K562 (cell line): Measurements from ENCODE around the gene WDR45. TPM values are rescaled to one million over a fixed set of nuclear protein-coding genes. Genes with fewer than 3 reads are reported as not detected.
A peak's percentile ranks its signal among the peaks of the same experiment; 100 is the strongest.

ENCODE experiments used
- ATAC-seq: fragments of 200-7000 bp; cut with Tn5 transposase; 3 replicates; pipeline ENCODE4 v1.9.1; 2020; ENCODE audit warnings: moderate library complexity
- BruUV-seq: library from RNA; stranded (reverse); fragments of 400-500 nt; replicated peaks from 2 replicates; lab custom pipeline; 2021; lab: Mats Ljungman, UMichigan
- CTCF ChIA-PET: fragments of 300-600 bp; formaldehyde crosslinking; extraction: SDS; loops from one replicate; lab custom pipeline; 2021; ENCODE audit warnings: low intra/inter-chr PET ratio; lab: Yijun Ruan, JAX
- POLR2A ChIA-PET: fragments of 300-600, 350-650 bp; sonication (Branson Sonifier 250); formaldehyde crosslinking; extraction: SDS; loops from one replicate; lab custom pipeline; 2021; ENCODE audit warnings: antibody characterized with exemption, inconsistent platforms; lab: Yijun Ruan, JAX
- DNase-seq, 4 experiments: peaks; one replicate each; pipeline versions ENCODE4 v3.0.0 to v3.0.0-alpha.2; 2011 to 2018; ENCODE audit warnings: low spot score in 3 of 4, mixed read lengths in 3 of 4; ENCODE audit errors: extremely low read depth in 1 of 4
- FAIRE-seq: peaks from 2 replicates; lab custom pipeline; 2011; peaks lifted over from hg19 to GRCh38; lab: Jason Lieb, UNC
- H2AFZ ChIP-seq: 2 replicates; pipeline ENCODE4 v1.6.0; 2011; ENCODE audit warnings: low read depth, low read length, control low read depth, inconsistent platforms
- H3K27ac ChIP-seq: fragments of 200-600 bp; 3 replicates; pipeline ENCODE4 v1.8.0; 2011; ENCODE audit warnings: low read depth, mild to moderate bottlenecking, control low read depth, inconsistent platforms, low read length, moderate library complexity, mixed read lengths; ENCODE audit errors: extremely low read depth
- H3K27me3 ChIP-seq, 2 experiments: fragments of 300-600 bp in 1 of 2; 2 replicates in 1 of 2; 3 replicates in 1 of 2; pipeline versions ENCODE4 v1.6.0 to v1.8.0; 2011; ENCODE audit warnings: inconsistent platforms in 2 of 2, low read length in 2 of 2, mild to moderate bottlenecking in 1 of 2, mixed read lengths in 1 of 2, moderate library complexity in 1 of 2; ENCODE audit not compliant: control insufficient read depth in 2 of 2, insufficient read depth in 2 of 2
- H3K36me3 ChIP-seq: fragments of 300-600 bp; 3 replicates; pipeline ENCODE4 v1.8.0; 2011; ENCODE audit warnings: mild to moderate bottlenecking, low read length, inconsistent platforms; ENCODE audit not compliant: control insufficient read depth, insufficient read depth
- H3K4me1 ChIP-seq, 2 experiments: fragments of 200-600 bp in 1 of 2; replicated peaks in 1 of 2; 2 replicates in 1 of 2; 3 replicates in 1 of 2; pipeline versions ENCODE4 v1.5.1 to v1.8.0; 2011; ENCODE audit warnings: inconsistent platforms in 2 of 2, low read length in 2 of 2, mild to moderate bottlenecking in 1 of 2, mixed read lengths in 1 of 2, moderate library complexity in 1 of 2; ENCODE audit not compliant: control insufficient read depth in 2 of 2, insufficient read depth in 2 of 2
- H3K4me2 ChIP-seq: 2 replicates; pipeline ENCODE4 v1.6.1; 2011; ENCODE audit warnings: low read length, control low read depth, inconsistent platforms, mixed read lengths; ENCODE audit not compliant: insufficient read depth
- H3K4me3 ChIP-seq: fragments of 200-600 bp; sonication (generic), shearing (Covaris generic); 2 replicates; pipeline ENCODE4 v1.5.1; 2016; ENCODE audit warnings: control low read depth, inconsistent platforms
- H3K79me2 ChIP-seq: fragments of 200-600 bp; 3 replicates; pipeline ENCODE4 v1.8.0; 2011; ENCODE audit warnings: low read length, inconsistent platforms; ENCODE audit not compliant: control insufficient read depth, insufficient read depth
- H3K9ac ChIP-seq, 2 experiments: 2 replicates each; pipeline versions ENCODE4 v1.6.0 to v1.6.1; 2011; ENCODE audit warnings: low read depth in 2 of 2, low read length in 2 of 2, control low read depth in 1 of 2, inconsistent platforms in 1 of 2, mild to moderate bottlenecking in 1 of 2, mixed read lengths in 1 of 2; ENCODE audit not compliant: insufficient read depth in 1 of 2
- H3K9me1 ChIP-seq: one replicate; pipeline ENCODE4 v1.6.0; 2011; ENCODE audit warnings: inconsistent platforms, mild to moderate bottlenecking, low read length, moderate library complexity; ENCODE audit not compliant: control insufficient read depth, insufficient read depth
- H3K9me3 ChIP-seq: replicated peaks from 2 replicates; pipeline ENCODE4 v1.5.1; 2011; ENCODE audit warnings: low read depth, low read length, inconsistent platforms; ENCODE audit not compliant: control insufficient read depth, insufficient read depth
- H4K20me1 ChIP-seq: replicated peaks from 2 replicates; pipeline ENCODE4 v1.6.1; 2011; ENCODE audit warnings: low read length, inconsistent platforms, mixed read lengths; ENCODE audit not compliant: control insufficient read depth, insufficient read depth
- FOS ChIP-seq: IDR thresholded peaks from 3 replicates; pipeline ENCODE4 v1.6.1; 2011; ENCODE audit not compliant: insufficient read length; ENCODE audit errors: extremely low read depth
- NCOA2 ChIP-seq, 2 experiments: fragments of 450-650 bp; IDR thresholded peaks; 2 replicates each; pipeline ENCODE4 v1.6.1; 2018; ENCODE audit warnings: mild to moderate bottlenecking in 2 of 2, moderate library complexity in 1 of 2; ENCODE audit not compliant: partially characterized antibody in 2 of 2
- PRDM10 ChIP-seq: fragments of 450-650 bp; IDR thresholded peaks from 2 replicates; pipeline ENCODE4 v1.6.1; 2018; ENCODE audit not compliant: partially characterized antibody
- RBFOX2 ChIP-seq: fragments of 200-400 bp; formaldehyde crosslinking; IDR thresholded peaks from 2 replicates; pipeline ENCODE4 v1.6.1; 2017; ENCODE audit warnings: low read depth, mild to moderate bottlenecking, low read length, moderate library complexity
- SP1 ChIP-seq: sonication (generic); formaldehyde crosslinking; IDR thresholded peaks from 2 replicates; pipeline ENCODE4 v1.8.1; 2022; ENCODE audit warnings: mild to moderate bottlenecking, missing genetic modification reagents
- UBTF ChIP-seq, 2 experiments: IDR thresholded peaks; 2 replicates each; pipeline ENCODE4 v1.6.1; 2012; ENCODE audit warnings: improper control_type of control experiment in 2 of 2, low read depth in 2 of 2, low read length in 2 of 2, borderline replicate concordance in 1 of 2
- ZBTB49 ChIP-seq: sonication (generic); formaldehyde crosslinking; IDR thresholded peaks from 2 replicates; pipeline ENCODE4 v1.8.0; 2022; ENCODE audit warnings: missing genetic modification reagents, mild to moderate bottlenecking, borderline replicate concordance
- WGBS: fragments of 100-300 bp; shearing (Covaris generic); methylation state at CpG from one replicate; pipeline ENCODE4 v1.1.6; 2016; ENCODE audit warnings: low coverage, mixed read lengths; ENCODE audit not compliant: insufficient coverage; ENCODE audit errors: missing lambda C conversion rate; 5-methylcytosine and 5-hydroxymethylcytosine counted together
- in situ Hi-C: fragments of 300-500 bp; cut with MboI; formaldehyde crosslinking; loops from 4 replicates; pipeline ENCODE4 v1.15.0; 2018; ENCODE audit warnings: inconsistent platforms, mixed read lengths
- intact Hi-C: fragments of 100-400 bp; cut with micrococcal nuclease; formaldehyde crosslinking; loops from 2 replicates; pipeline ENCODE4 v1.14.2; 2022
- polyA plus RNA-seq, 8 experiments: library from polyadenylated mRNA; depleted of rRNA in 4 of 8; stranded (reverse) in 5 of 8; unstranded in 3 of 8; fragments of >200 nt; fragmentation: Nextera tagmentation in 2 of 8; fragmentation: Illumina TruSeq in 1 of 8; extraction: Ambion mirVana in 2 of 8; extraction: Trizol in 1 of 8; gene quantifications; 2 replicates each; pipeline versions ENCODE4 v1.2.1 to v1.2.3, GENCODE V29; 2011 to 2014; ENCODE audit warnings: inconsistent platforms in 1 of 8, missing spikeins in 1 of 8
- total RNA-seq, 7 experiments: library from RNA; depleted of rRNA in 6 of 7; stranded (reverse); fragments of >200 nt in 6 of 7; fragmentation: Illumina TruSeq in 2 of 7; extraction: Trizol in 2 of 7; gene quantifications; 2 replicates each; pipeline versions ENCODE4 v1.2.1 to v1.2.3, GENCODE V29; 2011 to 2021; ENCODE audit warnings: low replicate concordance in 1 of 7

The WDR45 gene
- total and polyA plus RNA-seq, 9 of the 15 experiments (the other 6 are each of a cell fraction or from before 2014, with no cell fraction given): 19.4 to 136 (median 59.7) TPM

GRCh38 chrX:49067285-49068120, 12.2 kb downstream of the WDR45 start (continued):
- TF ChIP-seq PRDM10 (peak; percentile 43), RBFOX2 (peak; percentile 22; the same call in 1 of the 2 replicates)

- no peak for TF ChIP-seq ZBTB49 (CRISPR knock-in tag)
- no peak for TF ChIP-seq UBTF (IDR thresholded peaks at IDR 0.05; ENCODE audit: borderline replicate concordance in 1 of 2, low read depth in 2 of 2, low read length in 2 of 2)
- TF ChIP-seq FOS: no peak
- no peak for TF ChIP-seq SP1 (CRISPR knock-in tag)
- no peak for TF ChIP-seq NCOA2 (IDR thresholded peaks at IDR 0.05; ENCODE audit: partially characterized antibody in 2 of 2)
- Histone ChIP-seq H3K9me1 (no peaks in the 10 kb centered on the region), H3K36me3 (no peaks in the 10 kb centered on the region), H3K9ac (no peak overlapping the region), H3K79me2 (no peaks in the 10 kb centered on the region), H3K27ac (no peak overlapping the region), H3K4me1 (peaks cover 0 to 30% of the 10 kb centered on the region in 2 experiments; a peak in 3 of 5 replicates), H4K20me1 (no peaks in the 10 kb centered on the region), H3K4me3 (no peak overlapping the region), H2AFZ (no peak overlapping the region), H3K4me2 (no peak overlapping the region), H3K9me3 (no peaks in the 10 kb centered on the region), H3K27me3 (no peaks in the 10 kb centered on the region)
- ChIA-PET CTCF (no interaction called here), POLR2A (interaction anchor here (1.2 kb wide), 1 partner anchor 11 kb away, joined by 4 read pairs; no protein-coding TSS in a partner anchor)
- BruUV-seq: no TSS peak
- FAIRE-seq (no peak), DNase-seq (no peak), ATAC-seq (no peak)
- in situ Hi-C loops (no loop called here), intact Hi-C loops (no loop called here)
- WGBS: 75% methylated on average over 8 of the region's 9 CpGs
These were observed 13.0 kb downstream of the WDR45 start for GRCh38 chrX:49066690-49067089.
